H1 (cell line): ENCODE results near the gene PPFIA2. TPM values are rescaled to one million over a fixed set of nuclear protein-coding genes. Genes with fewer than 3 reads are reported as not detected.

Source experiments
- CTCF ChIA-PET: fragments of 300-600 bp; sonication (Branson Sonifier 250); formaldehyde crosslinking; loops from one replicate; lab custom pipeline; 2021; ENCODE audit not compliant: partially characterized antibody; lab: Charles Lee
- POLR2A ChIA-PET: fragments of 300-600 bp; sonication (Branson Sonifier 250); formaldehyde crosslinking; loops from one replicate; lab custom pipeline; 2021; ENCODE audit warnings: inconsistent platforms; ENCODE audit not compliant: partially characterized antibody; lab: Charles Lee
- DNase-seq, 2 experiments: peaks; one replicate each; pipeline versions ENCODE4 v3.0.0 to v3.0.0-alpha.2; 2010 to 2022; ENCODE audit warnings: low spot score in 2 of 2, low read depth in 1 of 2, mixed read lengths in 1 of 2
- FAIRE-seq: peaks from 2 replicates; lab custom pipeline; 2011; peaks lifted over from hg19 to GRCh38; lab: Jason Lieb, UNC
- H2AFZ ChIP-seq: 2 replicates; pipeline ENCODE4 v1.8.1; 2012; ENCODE audit warnings: low read length, inconsistent platforms
- H2AK5ac ChIP-seq: 2 replicates; pipeline ENCODE4 v1.6.1; 2013; ENCODE audit warnings: low read depth, low read length
- H2BK120ac ChIP-seq: replicated peaks from 2 replicates; pipeline ENCODE3; 2013; ENCODE audit warnings: low read depth, low read length, inconsistent platforms
- H2BK12ac ChIP-seq: 2 replicates; pipeline ENCODE4 v1.6.1; 2013; ENCODE audit warnings: low read depth, low read length
- H2BK15ac ChIP-seq: 2 replicates; pipeline ENCODE4 v1.6.1; 2013; ENCODE audit warnings: low read length
- H2BK20ac ChIP-seq: 2 replicates; pipeline ENCODE4 v1.6.1; 2013; ENCODE audit warnings: low read length
- H2BK5ac ChIP-seq: 2 replicates; pipeline ENCODE4 v1.6.1; 2013; ENCODE audit warnings: low read depth, low read length
- H3K14ac ChIP-seq: 2 replicates; pipeline ENCODE4 v1.6.1; 2013; ENCODE audit warnings: inconsistent platforms; ENCODE audit not compliant: insufficient read length
- H3K18ac ChIP-seq: 2 replicates; pipeline ENCODE4 v1.6.1; 2013; ENCODE audit warnings: low read length; ENCODE audit errors: extremely low read depth
- H3K23ac ChIP-seq: 2 replicates; pipeline ENCODE4 v1.6.1; 2013; ENCODE audit warnings: inconsistent platforms; ENCODE audit not compliant: insufficient read length
- H3K23me2 ChIP-seq: 2 replicates; pipeline ENCODE4 v1.6.1; 2013; ENCODE audit warnings: low read depth, low read length
- H3K27ac ChIP-seq: 2 replicates; pipeline ENCODE4 v1.6.1; 2011; ENCODE audit warnings: low read depth, low read length, inconsistent platforms
- H3K27me3 ChIP-seq, 4 experiments: replicated peaks in 1 of 4; 1 replicate in 1 of 4; 2 replicates in 3 of 4; pipeline versions ENCODE4 v1.6.1 to v1.8.1; 2011 to 2013; ENCODE audit warnings: low read length in 3 of 4, mild to moderate bottlenecking in 3 of 4, inconsistent platforms in 2 of 4, mixed read lengths in 2 of 4, moderate library complexity in 1 of 4; ENCODE audit not compliant: control insufficient read depth in 3 of 4, insufficient read depth in 3 of 4; ENCODE audit errors: extremely low read depth in 1 of 4
- H3K36me3 ChIP-seq, 4 experiments: 2 replicates each; pipeline versions ENCODE4 v1.6.1 to v1.8.1; 2011 to 2013; ENCODE audit warnings: mild to moderate bottlenecking in 4 of 4, low read length in 3 of 4, moderate library complexity in 2 of 4, control low read depth in 1 of 4, inconsistent platforms in 1 of 4; ENCODE audit not compliant: insufficient read depth in 4 of 4, control insufficient read depth in 2 of 4
- H3K4ac ChIP-seq: replicated peaks from 2 replicates; pipeline ENCODE3; 2013; ENCODE audit warnings: low read length, low read depth, mixed read lengths, inconsistent platforms; ENCODE audit not compliant: insufficient read length
- H3K4me1 ChIP-seq, 4 experiments: replicated peaks in 1 of 4; 1 replicate in 1 of 4; 2 replicates in 3 of 4; pipeline versions ENCODE4 v1.6.1 to v1.8.1; 2011 to 2013; ENCODE audit warnings: low read length in 3 of 4, inconsistent platforms in 2 of 4, mixed read lengths in 1 of 4; ENCODE audit not compliant: insufficient read depth in 4 of 4, control insufficient read depth in 3 of 4
- H3K4me2 ChIP-seq, 2 experiments: 2 replicates each; pipeline versions ENCODE4 v1.6.1 to v1.8.1; 2011 to 2013; ENCODE audit warnings: low read depth in 2 of 2, low read length in 2 of 2, control low read depth in 1 of 2, inconsistent platforms in 1 of 2, mild to moderate bottlenecking in 1 of 2; ENCODE audit not compliant: insufficient read depth in 1 of 2
- H3K4me3 ChIP-seq, 4 experiments: fragments of 200-600, 300-600 bp in 1 of 4; sonication (generic), shearing (Covaris generic), sonication (Bioruptor Twin) in 1 of 4; 2 replicates each; pipeline versions ENCODE4 v1.5.1 to v1.8.1; 2011 to 2016; ENCODE audit warnings: low read length in 4 of 4, low read depth in 3 of 4, control low read depth in 2 of 4, inconsistent platforms in 2 of 4, mild to moderate bottlenecking in 2 of 4, mixed read lengths in 1 of 4, moderate library complexity in 1 of 4; ENCODE audit not compliant: insufficient read depth in 2 of 4; ENCODE audit errors: extremely low read depth in 1 of 4
- H3K56ac ChIP-seq: replicated peaks from 2 replicates; pipeline ENCODE3; 2013; ENCODE audit warnings: low read depth, mild to moderate bottlenecking, mixed read lengths, low read length, inconsistent platforms; ENCODE audit not compliant: insufficient read length
- H3K79me1 ChIP-seq: 2 replicates; pipeline ENCODE4 v1.6.1; 2013; ENCODE audit warnings: low read depth, low read length, control low read depth
- H3K79me2 ChIP-seq, 2 experiments: 2 replicates each; pipeline versions ENCODE4 v1.6.1 to v1.8.1; 2012 to 2013; ENCODE audit warnings: low read length in 2 of 2, mild to moderate bottlenecking in 2 of 2, inconsistent platforms in 1 of 2; ENCODE audit not compliant: insufficient read depth in 2 of 2, control insufficient read depth in 1 of 2
- H3K9ac ChIP-seq, 4 experiments: replicated peaks in 1 of 4; 1 replicate in 1 of 4; 2 replicates in 3 of 4; pipeline versions ENCODE4 v1.6.1 to v1.8.1; 2011 to 2013; ENCODE audit warnings: low read depth in 3 of 4, low read length in 3 of 4, control low read depth in 2 of 4, mild to moderate bottlenecking in 2 of 4, moderate library complexity in 2 of 4, inconsistent platforms in 1 of 4; ENCODE audit errors: extremely low read depth in 1 of 4
- H3K9me3 ChIP-seq, 2 experiments: 2 replicates each; pipeline versions ENCODE4 v1.6.1 to v1.8.1; 2012 to 2013; ENCODE audit warnings: mild to moderate bottlenecking in 2 of 2, moderate library complexity in 2 of 2, control low read depth in 1 of 2, inconsistent platforms in 1 of 2, low read depth in 1 of 2, low read length in 1 of 2, mixed read lengths in 1 of 2; ENCODE audit not compliant: insufficient read depth in 2 of 2
- H4K20me1 ChIP-seq, 2 experiments: replicated peaks in 1 of 2; 2 replicates each; pipeline versions ENCODE3 to v1.8.1; 2011 to 2013; ENCODE audit warnings: inconsistent platforms in 2 of 2, low read length in 2 of 2, mild to moderate bottlenecking in 1 of 2; ENCODE audit not compliant: insufficient read depth in 2 of 2, control insufficient read depth in 1 of 2
- H4K5ac ChIP-seq: 2 replicates; pipeline ENCODE4 v1.6.1; 2013; ENCODE audit warnings: low read length, low read depth, mixed read lengths, inconsistent platforms; ENCODE audit not compliant: insufficient read length
- H4K8ac ChIP-seq: 2 replicates; pipeline ENCODE4 v1.8.0; 2013; ENCODE audit warnings: mild to moderate bottlenecking, moderate library complexity, low read length, inconsistent platforms; ENCODE audit not compliant: insufficient read depth; ENCODE audit errors: extremely low read depth
- H4K91ac ChIP-seq: replicated peaks from 2 replicates; pipeline ENCODE3; 2013; ENCODE audit warnings: low read length, mixed read lengths, inconsistent platforms; ENCODE audit not compliant: insufficient read length
- CTBP2 ChIP-seq: IDR thresholded peaks from 2 replicates; pipeline ENCODE4 v1.7.0; 2011; ENCODE audit warnings: borderline replicate concordance, mild to moderate bottlenecking, moderate library complexity, mixed read lengths, low read length; ENCODE audit not compliant: insufficient read depth, insufficient read length
- RXRA ChIP-seq: IDR thresholded peaks from 2 replicates; pipeline ENCODE4 v1.6.1; 2011; ENCODE audit warnings: low read depth, mild to moderate bottlenecking, low read length, moderate library complexity; ENCODE audit not compliant: insufficient read depth
- SIX5 ChIP-seq: IDR thresholded peaks from 2 replicates; pipeline ENCODE4 v1.6.1; 2011; ENCODE audit warnings: mild to moderate bottlenecking, low read depth, low read length
- WGBS, 2 experiments: shearing (Covaris generic) in 1 of 2; methylation state at CpG; one replicate each; pipeline versions ENCODE4 v1.1.6 to v1.1.7; 2013 to 2015; ENCODE audit warnings: low lambda C conversion rate in 2 of 2, mixed read lengths in 2 of 2, inconsistent platforms in 1 of 2, low coverage in 1 of 2, missing lambda C conversion rate in 1 of 2; ENCODE audit not compliant: insufficient replicate concordance in 2 of 2, insufficient coverage in 1 of 2, insufficient read length in 1 of 2; ENCODE audit errors: extremely low coverage in 1 of 2, missing lambda C conversion rate in 1 of 2; 5-methylcytosine and 5-hydroxymethylcytosine counted together
- polyA plus RNA-seq, 7 experiments: library from polyadenylated mRNA; depleted of rRNA in 3 of 7; stranded (reverse) in 5 of 7; unstranded in 2 of 7; fragments of >200 nt in 5 of 7; fragments of 200-250 nt in 2 of 7; gene quantifications; 1 replicate in 5 of 7; 2 replicates in 1 of 7; 4 replicates in 1 of 7; pipeline versions ENCODE4 v1.2.1 to v1.2.3, GENCODE V29; 2011 to 2013; ENCODE audit warnings: missing spikeins in 2 of 7, mixed read lengths in 2 of 7
- total RNA-seq: library from RNA; stranded (reverse); fragmentation: NEBNext Ultra II Directional; extraction: Animal tissue kit (Norgen Biotek cat#: 25700); gene quantifications from 2 replicates; pipeline ENCODE4 v1.2.1, GENCODE V29; 2021

The PPFIA2 gene
- total and polyA plus RNA-seq, 2 of the 8 experiments (the other 6 are each of a cell fraction or from before 2014, with no cell fraction given): 1.2 to 1.8 TPM

GRCh38 chr12:81347404-81347803, 411.7 kb downstream of the PPFIA2 start:
- Histone ChIP-seq H3K79me1 (no peaks in the 10 kb centered on the region), H3K4ac (no peak overlapping the region), H4K91ac (no peak overlapping the region), H4K8ac (no peak overlapping the region), H3K4me1 (no peaks in the 10 kb centered on the region), H3K27me3 (peaks cover 0 to 2% (median 0%) of the 10 kb centered on the region in 4 experiments; a peak in 1 of 7 replicates), H3K27ac (no peak overlapping the region), H3K18ac (no peak overlapping the region), H2BK12ac (no peak overlapping the region), H2AK5ac (no peak overlapping the region), H2AFZ (no peak overlapping the region), H3K56ac (no peak overlapping the region), H2BK5ac (no peak overlapping the region), H3K36me3 (no peaks in the 10 kb centered on the region), H4K20me1 (no peaks in the 10 kb centered on the region), H2BK15ac (no peak overlapping the region), H3K9ac (no peak overlapping the region), H2BK120ac (no peak overlapping the region), H3K4me2 (no peak overlapping the region), H3K4me3 (no peak overlapping the region), H4K5ac (no peak overlapping the region), H3K9me3 (no peaks in the 10 kb centered on the region), H3K14ac (no peak overlapping the region), H3K79me2 (no peaks in the 10 kb centered on the region), H3K23ac (no peak overlapping the region), H3K23me2 (no peaks in the 10 kb centered on the region; the same call in 1 of the 2 replicates), H2BK20ac (no peak overlapping the region)
- POLR2A ChIA-PET: no interaction called here
- CTCF ChIA-PET: interaction anchor here (1.8 to 2.3 kb wide), 3 partner anchors 9 to 264 kb away, joined by 3 to 7 read pairs (median 5); no protein-coding TSS in a partner anchor
- FAIRE-seq (no peak), DNase-seq (no peak)
- 92% methylated on average over 5 of the region's 5 CpGs; no CpG with 5 or more reads in 1 of the 2 experiments for WGBS, 2 experiments
- no peak for TF ChIP-seq SIX5
- TF ChIP-seq CTBP2: no peak
- no peak for TF ChIP-seq RXRA
